Sigmoid colon (tissue), 7 donors: ENCODE results near the gene ICAM4. TPM values are rescaled to one million over a fixed set of nuclear protein-coding genes. Genes with fewer than 3 reads are reported as not detected.

Experiments
- DNase-seq: peaks from one replicate; pipeline ENCODE4 v3.0.0-alpha.2; 2019
- H3K27ac ChIP-seq, 4 donors: fragments of 200-600 bp; sonication (generic); one replicate each; pipeline ENCODE4 v1.5.1; 2016 to 2019; ENCODE audit warnings: mild to moderate bottlenecking in 1 of 4
- H3K27me3 ChIP-seq, 3 donors: fragments of 200-600 bp; sonication (generic); one replicate each; pipeline ENCODE4 v1.5.1; 2019; ENCODE audit warnings: mild to moderate bottlenecking in 1 of 3
- H3K36me3 ChIP-seq, 4 donors: fragments of 200-600 bp; sonication (generic); one replicate each; pipeline ENCODE4 v1.5.1; 2016 to 2019
- H3K4me1 ChIP-seq, 4 donors: fragments of 200-600 bp; sonication (generic); one replicate each; pipeline ENCODE4 v1.5.1; 2017 to 2019
- H3K4me3 ChIP-seq, 4 donors: fragments of 200-600 bp; sonication (generic); one replicate each; pipeline ENCODE4 v1.5.1; 2017 to 2019; ENCODE audit warnings: mild to moderate bottlenecking in 2 of 4, moderate library complexity in 1 of 4
- H3K9me3 ChIP-seq, 4 donors: fragments of 200-600 bp in 3 of 4; sonication (generic) in 3 of 4; one replicate each; pipeline versions ENCODE4 v1.5.1 to v1.6.1; 2013 to 2019
- EP300 ChIP-seq, 4 donors: sonication (generic); formaldehyde crosslinking; IDR thresholded peaks; one replicate each; pipeline ENCODE4 v1.6.1; 2017; ENCODE audit warnings: antibody characterized with exemption in 4 of 4
- POLR2A ChIP-seq, 2 donors: fragments of 450-650 bp; IDR thresholded peaks; one replicate each; pipeline ENCODE4 v1.6.1; 2016; ENCODE audit warnings: antibody characterized with exemption in 2 of 2, mild to moderate bottlenecking in 2 of 2, moderate library complexity in 2 of 2
- POLR2AphosphoS5 ChIP-seq, 4 donors: sonication (generic); formaldehyde crosslinking; IDR thresholded peaks; one replicate each; pipeline ENCODE4 v1.6.1; 2017; ENCODE audit warnings: antibody characterized with exemption in 4 of 4
- WGBS, 2 donors: extraction: QIAGEN DNeasy Blood & Tissue Kit; methylation state at CpG; one replicate each; pipeline ENCODE4 v1.1.7; 2013; 5-methylcytosine and 5-hydroxymethylcytosine counted together
- intact Hi-C: fragments of 100-400 bp; cut with DNase I; formaldehyde crosslinking; loops from one replicate; pipeline ENCODE4 v1.15.1; 2023
- polyA plus RNA-seq, 3 donors: library from polyadenylated mRNA; stranded (reverse); fragments of 200-250 nt; gene quantifications; one replicate each; pipeline ENCODE4 v1.2.3, GENCODE V29; 2013
- total RNA-seq, 4 donors: library from RNA; depleted of rRNA; stranded (reverse); fragments of >200 nt; gene quantifications; one replicate each; pipeline ENCODE4 v1.1.0, GENCODE V29; 2016
- TF ChIP-seq, protein P1 (sequence below), 4 experiments: fragments of 450-650 bp in 3 of 4; fragments of 200-600 bp in 1 of 4; IDR thresholded peaks; one replicate each; pipeline ENCODE4 v1.5.1; 2016 to 2019; ENCODE audit warnings: antibody characterized with exemption in 4 of 4, mild to moderate bottlenecking in 3 of 4, moderate library complexity in 2 of 4
- donor health status: healthy with polysubstance abuse.
- donor health status: Bipolar disorder and iron deficiency.
- donor health status: healthy.

ICAM4 gene
- total and polyA plus RNA-seq, 7 donors: 0.42 TPM; not detected in 6

DNA sequence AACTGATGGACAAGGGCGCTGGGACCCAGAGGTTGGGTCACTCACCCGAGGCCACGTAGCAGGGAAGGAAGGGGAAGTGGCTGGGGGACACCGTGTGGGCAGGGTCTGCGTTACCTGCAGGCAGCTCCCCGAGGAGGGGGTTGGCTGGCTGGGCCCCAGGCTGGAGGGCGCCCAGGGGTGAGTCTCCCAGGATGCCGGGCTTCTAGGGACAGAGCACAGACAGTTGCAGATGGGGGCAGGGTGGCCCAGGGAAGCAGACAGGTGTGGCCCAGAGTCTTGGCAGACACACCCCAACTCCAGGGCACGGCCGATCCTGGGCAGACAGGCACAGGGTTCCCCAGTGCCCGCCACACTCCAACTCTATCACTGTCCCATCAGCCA, 34.7 kb downstream of the ICAM4 start:
- TF ChIP-seq, protein P1, sequence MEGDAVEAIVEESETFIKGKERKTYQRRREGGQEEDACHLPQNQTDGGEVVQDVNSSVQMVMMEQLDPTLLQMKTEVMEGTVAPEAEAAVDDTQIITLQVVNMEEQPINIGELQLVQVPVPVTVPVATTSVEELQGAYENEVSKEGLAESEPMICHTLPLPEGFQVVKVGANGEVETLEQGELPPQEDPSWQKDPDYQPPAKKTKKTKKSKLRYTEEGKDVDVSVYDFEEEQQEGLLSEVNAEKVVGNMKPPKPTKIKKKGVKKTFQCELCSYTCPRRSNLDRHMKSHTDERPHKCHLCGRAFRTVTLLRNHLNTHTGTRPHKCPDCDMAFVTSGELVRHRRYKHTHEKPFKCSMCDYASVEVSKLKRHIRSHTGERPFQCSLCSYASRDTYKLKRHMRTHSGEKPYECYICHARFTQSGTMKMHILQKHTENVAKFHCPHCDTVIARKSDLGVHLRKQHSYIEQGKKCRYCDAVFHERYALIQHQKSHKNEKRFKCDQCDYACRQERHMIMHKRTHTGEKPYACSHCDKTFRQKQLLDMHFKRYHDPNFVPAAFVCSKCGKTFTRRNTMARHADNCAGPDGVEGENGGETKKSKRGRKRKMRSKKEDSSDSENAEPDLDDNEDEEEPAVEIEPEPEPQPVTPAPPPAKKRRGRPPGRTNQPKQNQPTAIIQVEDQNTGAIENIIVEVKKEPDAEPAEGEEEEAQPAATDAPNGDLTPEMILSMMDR (IDR thresholded peaks at IDR 0.05): no peak
- TF ChIP-seq EP300 (IDR thresholded peaks at IDR 0.05) (no peak), POLR2AphosphoS5 (IDR thresholded peaks at IDR 0.05) (no peak), POLR2A (IDR thresholded peaks at IDR 0.05) (no peak)
- peaks cover 0 to under 1% (median 0%) of the 10 kb centered on the region in 4 donors for H3K4me1 ChIP-seq
- H3K9me3 ChIP-seq: no peaks in the 10 kb centered on the region
- no peak overlapping the region for H3K27ac ChIP-seq
- intact Hi-C loops: no loop called here
- no peaks in the 10 kb centered on the region for H3K27me3 ChIP-seq
- H3K36me3 ChIP-seq: peaks cover 46 to 100% (median 78%) of the 10 kb centered on the region in 4 donors
- 29 to 71% methylated on average over 11 of the region's 11 CpGs for WGBS, 2 donors
- no peak overlapping the region for H3K4me3 ChIP-seq
- no peak for DNase-seq

DNA sequence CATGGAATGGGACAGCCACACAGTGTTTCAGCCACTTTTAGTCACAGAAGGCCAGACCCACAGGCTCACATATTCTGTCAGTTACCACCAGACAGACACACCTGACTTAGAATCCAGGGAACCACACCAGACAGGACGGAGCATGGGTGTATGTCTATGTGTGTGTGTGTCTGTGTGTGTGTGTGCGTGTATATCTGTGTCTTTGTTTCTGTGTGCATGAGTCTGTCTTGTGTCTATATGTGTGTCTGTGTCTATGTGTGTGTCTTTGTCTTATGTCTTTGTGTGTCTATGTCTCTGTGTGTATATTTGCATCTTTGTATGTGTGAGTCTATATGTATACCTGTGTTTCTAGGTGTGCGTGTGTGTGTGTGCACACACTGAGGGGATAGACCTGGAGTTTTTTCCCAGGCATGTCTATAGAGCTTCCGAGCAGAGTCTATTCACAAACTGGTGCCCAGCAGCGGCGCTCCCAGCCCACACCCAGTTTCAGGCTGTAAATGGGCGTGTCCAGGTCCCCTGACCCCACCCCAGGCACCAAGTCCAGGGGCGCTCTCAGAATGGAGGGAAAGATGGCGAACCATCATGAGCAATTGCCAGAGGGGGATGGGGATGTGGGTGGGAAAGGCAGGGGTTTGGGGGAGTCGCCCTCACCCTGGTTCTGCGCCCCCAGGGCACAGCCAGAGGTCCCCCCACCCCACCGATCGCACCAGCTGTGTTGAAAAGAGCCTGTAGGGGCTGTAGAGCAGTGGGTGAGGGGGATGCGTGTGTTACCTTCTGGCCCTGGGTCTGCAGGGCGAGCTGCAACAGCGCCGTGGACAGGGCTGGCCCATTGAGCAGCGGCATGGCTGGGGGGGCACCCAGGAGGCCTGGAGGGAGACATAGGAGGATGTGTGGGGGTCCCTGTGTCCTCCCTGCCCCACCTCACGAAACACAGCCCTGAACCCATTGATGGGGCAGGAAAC, 35.4 kb downstream of the ICAM4 start:
- TF ChIP-seq POLR2A (IDR thresholded peaks at IDR 0.05): no peak
- no peak for TF ChIP-seq POLR2AphosphoS5 (IDR thresholded peaks at IDR 0.05)
- no peak for TF ChIP-seq EP300 (IDR thresholded peaks at IDR 0.05)
- TF ChIP-seq, protein P1 (IDR thresholded peaks at IDR 0.05): no peak
- no peak for DNase-seq
- H3K27me3 ChIP-seq: no peaks in the 10 kb centered on the region
- no peak overlapping the region for H3K27ac ChIP-seq
- H3K4me3 ChIP-seq: no peak overlapping the region
- peaks cover 50 to 100% (median 82%) of the 10 kb centered on the region in 4 donors for H3K36me3 ChIP-seq
- H3K4me1 ChIP-seq: no peaks in the 10 kb centered on the region
- WGBS, 2 donors: 50 to 79% methylated on average over 19 of the region's 19 CpGs
- H3K9me3 ChIP-seq: no peaks in the 10 kb centered on the region
- intact Hi-C loops: no loop called here

DNA sequence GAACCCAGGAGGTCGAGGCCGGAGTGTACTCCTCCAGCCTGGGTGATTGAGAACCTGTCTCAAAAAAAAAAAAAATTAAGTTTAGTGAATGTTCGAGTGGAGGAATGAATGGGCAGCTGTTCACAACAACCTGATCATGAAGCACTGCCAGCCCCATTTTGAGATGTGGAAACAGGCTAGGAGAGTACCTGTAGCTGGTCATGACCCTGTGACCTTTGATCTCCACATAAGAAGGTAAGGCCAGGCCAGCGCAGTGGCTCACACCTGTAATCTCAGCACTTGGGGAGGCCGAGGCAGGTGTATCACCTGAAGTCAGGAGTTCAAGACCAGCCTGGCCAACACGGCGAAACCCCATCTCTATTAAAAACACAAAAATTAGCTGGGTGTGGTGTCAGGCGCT, 39.0 kb downstream of the ICAM4 start:
- Histone ChIP-seq H3K36me3 (peaks cover 55 to 100% (median 89%) of the 10 kb centered on the region in 4 donors), H3K4me3 (no peak overlapping the region), H3K9me3 (no peaks in the 10 kb centered on the region), H3K27ac (no peak overlapping the region), H3K27me3 (no peaks in the 10 kb centered on the region), H3K4me1 (no peaks in the 10 kb centered on the region)
- DNase-seq: no peak
- TF ChIP-seq, protein P1 (IDR thresholded peaks at IDR 0.05): no peak
- TF ChIP-seq POLR2AphosphoS5 (IDR thresholded peaks at IDR 0.05) (no peak), EP300 (IDR thresholded peaks at IDR 0.05) (no peak), POLR2A (IDR thresholded peaks at IDR 0.05) (no peak)
- intact Hi-C loops: no loop called here
- 86 to 93% methylated on average over 8 of the region's 8 CpGs for WGBS, 2 donors

DNA sequence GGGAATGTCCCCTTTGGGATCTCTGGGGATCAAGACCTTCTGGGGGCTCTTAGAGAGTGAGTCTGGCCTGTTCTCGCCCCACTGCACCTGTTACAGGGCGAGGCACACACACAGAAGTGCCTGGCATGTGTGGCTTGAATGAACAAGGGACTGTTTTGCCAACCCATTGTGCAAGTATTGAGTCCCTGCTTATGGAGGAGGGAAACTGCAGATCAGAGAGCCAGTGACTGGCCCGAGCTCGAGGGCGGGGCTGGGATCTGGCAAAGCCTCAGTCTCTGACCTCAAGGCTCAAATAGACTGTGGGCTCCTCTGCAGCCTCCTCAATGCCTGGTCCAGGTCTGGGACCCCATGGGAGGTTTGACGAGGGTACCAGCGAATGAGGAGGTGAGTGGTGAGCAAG, 41.0 kb downstream of the ICAM4 start:
- no peak overlapping the region for H3K27ac ChIP-seq
- intact Hi-C loops: no loop called here
- H3K4me3 ChIP-seq: no peak overlapping the region
- no peaks in the 10 kb centered on the region for H3K27me3 ChIP-seq
- H3K4me1 ChIP-seq: peaks cover 0 to 14% (median 13%) of the 10 kb centered on the region in 4 donors
- no peak for DNase-seq
- no peaks in the 10 kb centered on the region for H3K9me3 ChIP-seq
- H3K36me3 ChIP-seq: peaks cover 42 to 80% (median 70%) of the 10 kb centered on the region in 4 donors
- WGBS, 2 donors: 80 to 93% methylated on average over 7 of the region's 7 CpGs
- TF ChIP-seq POLR2AphosphoS5 (IDR thresholded peaks at IDR 0.05) (no peak), EP300 (IDR thresholded peaks at IDR 0.05) (no peak), POLR2A (IDR thresholded peaks at IDR 0.05) (no peak)
- TF ChIP-seq, protein P1 (IDR thresholded peaks at IDR 0.05): no peak
